Chondrocyte (in vitro differentiated cells): ENCODE measurements around the gene UBE2D1. TPM values are rescaled to one million over a fixed set of nuclear protein-coding genes. Genes with fewer than 3 reads are reported as not detected.
A peak's percentile ranks its signal among the peaks of the same experiment; 100 is the strongest.

Source experiments
- DNase-seq: peaks from one replicate; pipeline ENCODE4 v3.0.0; 2021; ENCODE audit warnings: mixed read lengths, low spot score
- H3K27ac Mint-ChIP-seq: one replicate; pipeline ENCODE4 v1.8.0; 2021; ENCODE audit warnings: mild to moderate bottlenecking, moderate library complexity, mixed read lengths; ENCODE audit not compliant: unreplicated experiment
- H3K27me3 Mint-ChIP-seq: 2 replicates; pipeline ENCODE4 v1.8.0; 2021; ENCODE audit warnings: low read depth, mixed read lengths
- H3K36me3 Mint-ChIP-seq: 2 replicates; pipeline ENCODE4 v1.8.0; 2021; ENCODE audit warnings: low read depth, mixed read lengths
- H3K4me1 Mint-ChIP-seq: 2 replicates; pipeline ENCODE4 v1.8.0; 2021; ENCODE audit warnings: low read depth, mild to moderate bottlenecking, mixed read lengths
- H3K4me3 Mint-ChIP-seq: one replicate; pipeline ENCODE4 v1.8.0; 2021; ENCODE audit warnings: mild to moderate bottlenecking, moderate library complexity, mixed read lengths; ENCODE audit not compliant: unreplicated experiment
- H3K9me3 Mint-ChIP-seq: 2 replicates; pipeline ENCODE4 v1.8.0; 2021; ENCODE audit warnings: low read depth, mixed read lengths
- total RNA-seq: library from RNA; stranded (reverse); gene quantifications from 3 replicates; pipeline ENCODE4 v1.2.1, GENCODE V29; 2021
- TF ChIP-seq, protein P1 (sequence below): fragments of 200-600 bp; sonication (generic); IDR thresholded peaks from 2 replicates; pipeline ENCODE4 v1.5.0; 2021; ENCODE audit warnings: antibody characterized with exemption, mild to moderate bottlenecking, moderate library complexity

UBE2D1 gene
- total RNA-seq, 1 donor from 2014 or later, result 12.7 TPM

DNA sequence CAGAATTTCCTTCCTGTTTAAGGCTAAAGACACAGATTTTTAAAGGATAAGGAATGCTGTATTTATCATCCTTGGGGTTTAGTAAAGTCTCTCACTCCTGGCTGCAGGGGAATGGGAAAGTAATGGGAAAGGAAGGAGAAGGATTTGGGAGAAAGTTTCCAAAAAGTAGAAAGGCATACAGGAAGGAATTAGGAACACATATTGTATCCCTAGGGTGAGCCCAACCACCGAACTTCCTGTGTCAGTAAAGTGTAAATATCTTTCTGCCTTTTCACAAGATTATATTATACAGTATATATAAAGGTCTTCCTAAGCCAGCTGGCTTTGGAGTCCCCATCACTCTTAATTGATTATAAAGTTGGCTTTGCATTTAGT, 12.0 kb upstream of the UBE2D1 start:
- Mint-ChIP-seq H3K27me3 (no peaks in the 10 kb centered on the region), H3K9me3 (no peaks in the 10 kb centered on the region), H3K4me3 (no peak overlapping the region), H3K4me1 (peaks cover 5% of the 10 kb centered on the region), H3K27ac (no peak overlapping the region), H3K36me3 (no peaks in the 10 kb centered on the region)
- TF ChIP-seq, protein P1, sequence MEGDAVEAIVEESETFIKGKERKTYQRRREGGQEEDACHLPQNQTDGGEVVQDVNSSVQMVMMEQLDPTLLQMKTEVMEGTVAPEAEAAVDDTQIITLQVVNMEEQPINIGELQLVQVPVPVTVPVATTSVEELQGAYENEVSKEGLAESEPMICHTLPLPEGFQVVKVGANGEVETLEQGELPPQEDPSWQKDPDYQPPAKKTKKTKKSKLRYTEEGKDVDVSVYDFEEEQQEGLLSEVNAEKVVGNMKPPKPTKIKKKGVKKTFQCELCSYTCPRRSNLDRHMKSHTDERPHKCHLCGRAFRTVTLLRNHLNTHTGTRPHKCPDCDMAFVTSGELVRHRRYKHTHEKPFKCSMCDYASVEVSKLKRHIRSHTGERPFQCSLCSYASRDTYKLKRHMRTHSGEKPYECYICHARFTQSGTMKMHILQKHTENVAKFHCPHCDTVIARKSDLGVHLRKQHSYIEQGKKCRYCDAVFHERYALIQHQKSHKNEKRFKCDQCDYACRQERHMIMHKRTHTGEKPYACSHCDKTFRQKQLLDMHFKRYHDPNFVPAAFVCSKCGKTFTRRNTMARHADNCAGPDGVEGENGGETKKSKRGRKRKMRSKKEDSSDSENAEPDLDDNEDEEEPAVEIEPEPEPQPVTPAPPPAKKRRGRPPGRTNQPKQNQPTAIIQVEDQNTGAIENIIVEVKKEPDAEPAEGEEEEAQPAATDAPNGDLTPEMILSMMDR, result no peak
- DNase-seq, result no peak

GRCh38 chr10:58326967-58327381, 7.8 kb upstream of the UBE2D1 start:
- no peaks in the 10 kb centered on the region for H3K9me3 Mint-ChIP-seq
- no peaks in the 10 kb centered on the region for H3K36me3 Mint-ChIP-seq
- TF ChIP-seq, protein P1, result no peak
- H3K4me1 Mint-ChIP-seq, result peaks cover 5% of the 10 kb centered on the region
- no peak overlapping the region for H3K4me3 Mint-ChIP-seq
- DNase-seq, result peak; percentile 85
- H3K27ac Mint-ChIP-seq, result no peak overlapping the region
- H3K27me3 Mint-ChIP-seq, result peaks cover 18% of the 10 kb centered on the region

- H3K27ac Mint-ChIP-seq, result no peak overlapping the region
- no peaks in the 10 kb centered on the region for H3K4me1 Mint-ChIP-seq
- no peak for DNase-seq
- no peaks in the 10 kb centered on the region for H3K36me3 Mint-ChIP-seq
- H3K9me3 Mint-ChIP-seq, result no peaks in the 10 kb centered on the region
- no peak overlapping the region for H3K4me3 Mint-ChIP-seq
- peaks cover 23% of the 10 kb centered on the region for H3K27me3 Mint-ChIP-seq
- TF ChIP-seq, protein P1, result no peak
Measured at GRCh38 chr10:58328233-58328632, 6.6 kb upstream of the UBE2D1 start.

- DNase-seq, result no peak
- TF ChIP-seq, protein P1, result no peak
- H3K27me3 Mint-ChIP-seq, result peaks cover 23% of the 10 kb centered on the region
- no peaks in the 10 kb centered on the region for H3K9me3 Mint-ChIP-seq
- H3K4me1 Mint-ChIP-seq, result peaks cover 6% of the 10 kb centered on the region
- no peak overlapping the region for H3K27ac Mint-ChIP-seq
- no peaks in the 10 kb centered on the region for H3K36me3 Mint-ChIP-seq
- H3K4me3 Mint-ChIP-seq, result no peak overlapping the region
Measured at GRCh38 chr10:58330431-58330830, 4.4 kb upstream of the UBE2D1 start.

DNA sequence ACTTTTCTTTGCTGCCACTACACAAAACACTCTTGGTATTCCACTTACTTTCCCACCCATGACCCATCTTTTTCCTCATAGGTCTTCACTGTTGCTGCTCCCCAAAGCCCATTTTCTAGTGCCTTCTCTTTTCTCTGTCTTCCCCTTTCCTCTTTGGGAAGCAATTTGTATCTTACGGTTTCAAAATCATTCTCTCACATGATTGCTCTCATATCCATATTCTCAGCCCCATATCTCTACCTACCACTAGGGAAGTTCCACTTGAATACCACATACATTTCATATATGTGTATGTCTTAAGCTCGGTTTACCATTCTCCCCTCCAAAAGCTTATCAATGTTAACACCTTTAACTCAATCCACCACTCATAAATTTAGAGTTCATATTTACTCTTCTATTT, 3.2 kb upstream of the UBE2D1 start:
- no peak overlapping the region for H3K4me3 Mint-ChIP-seq
- H3K36me3 Mint-ChIP-seq, result no peaks in the 10 kb centered on the region
- DNase-seq, result no peak
- H3K27ac Mint-ChIP-seq, result no peak overlapping the region
- no peaks in the 10 kb centered on the region for H3K9me3 Mint-ChIP-seq
- peaks cover 23% of the 10 kb centered on the region for H3K27me3 Mint-ChIP-seq
- TF ChIP-seq, protein P1, result no peak
- H3K4me1 Mint-ChIP-seq, result peaks cover 19% of the 10 kb centered on the region
